IMR-90 (cell line): ENCODE data around the gene TENM3. TPM values are rescaled to one million over a fixed set of nuclear protein-coding genes. Genes with fewer than 3 reads are reported as not detected.

Source experiments
- ATAC-seq: fragments of 200-7000 bp; cut with Tn5 transposase; 2 replicates; pipeline ENCODE4 v1.9.1; 2020; ENCODE audit warnings: low read depth, mild to moderate bottlenecking, moderate library complexity
- BruUV-seq: library from RNA; stranded (reverse); fragments of 400-500 nt; replicated peaks from 2 replicates; lab custom pipeline; 2021; lab: Mats Ljungman, UMichigan
- CTCF ChIA-PET: fragments of 300-600 bp; formaldehyde crosslinking; extraction: SDS; loops from one replicate; lab custom pipeline; 2021; ENCODE audit warnings: antibody characterized with exemption; lab: Yijun Ruan, JAX
- POLR2A ChIA-PET: fragments of 300-600 bp; sonication (Branson Sonifier 250); formaldehyde crosslinking; loops from one replicate; lab custom pipeline; 2022; ENCODE audit warnings: antibody characterized with exemption; ENCODE audit not compliant: unreplicated experiment; lab: Charles Lee
- DNase-seq: peaks from one replicate; pipeline ENCODE4 v3.0.0; 2013
- H2AFZ ChIP-seq: replicated peaks from 2 replicates; pipeline ENCODE3; 2013; ENCODE audit warnings: low read length, mild to moderate bottlenecking; ENCODE audit not compliant: poor library complexity
- H2AK5ac ChIP-seq: 2 replicates; pipeline ENCODE4 v1.6.1; 2013; ENCODE audit warnings: low read depth, low read length, inconsistent platforms
- H2AK9ac ChIP-seq: replicated peaks from 2 replicates; pipeline ENCODE3; 2013; ENCODE audit warnings: mild to moderate bottlenecking, low read depth, low read length, moderate library complexity; ENCODE audit not compliant: poor library complexity
- H2BK120ac ChIP-seq: 2 replicates; pipeline ENCODE4 v1.6.1; 2013; ENCODE audit warnings: low read depth, low read length, inconsistent platforms
- H2BK15ac ChIP-seq: 3 replicates; pipeline ENCODE4 v1.6.1; 2013; ENCODE audit warnings: low read depth, low read length, inconsistent platforms
- H2BK20ac ChIP-seq: 2 replicates; pipeline ENCODE4 v1.6.1; 2013; ENCODE audit warnings: low read depth, mild to moderate bottlenecking, inconsistent platforms, low read length, moderate library complexity
- H2BK5ac ChIP-seq: 2 replicates; pipeline ENCODE4 v1.6.1; 2013; ENCODE audit warnings: mild to moderate bottlenecking, low read depth, low read length, inconsistent platforms; ENCODE audit not compliant: poor library complexity, severe bottlenecking
- H3K14ac ChIP-seq: replicated peaks from 2 replicates; pipeline ENCODE4 v1.6.1; 2013; ENCODE audit warnings: low read depth, low read length, inconsistent platforms
- H3K18ac ChIP-seq: 2 replicates; pipeline ENCODE4 v1.6.1; 2013; ENCODE audit warnings: low read depth, low read length, control low read depth
- H3K23ac ChIP-seq: 2 replicates; pipeline ENCODE4 v1.6.1; 2013; ENCODE audit warnings: low read depth, low read length, inconsistent platforms
- H3K27ac ChIP-seq: 2 replicates; pipeline ENCODE4 v1.5.1; 2013; ENCODE audit warnings: mild to moderate bottlenecking, control low read depth, low read length; ENCODE audit not compliant: insufficient read depth
- H3K27me3 ChIP-seq: 2 replicates; pipeline ENCODE4 v1.6.1; 2013; ENCODE audit warnings: low read length; ENCODE audit not compliant: control insufficient read depth, insufficient read depth
- H3K36me3 ChIP-seq: 2 replicates; pipeline ENCODE4 v1.6.1; 2013; ENCODE audit warnings: low read length, mixed read lengths; ENCODE audit not compliant: control insufficient read depth, insufficient read depth
- H3K4ac ChIP-seq: 2 replicates; pipeline ENCODE4 v1.6.1; 2013; ENCODE audit warnings: low read depth, low read length, inconsistent platforms
- H3K4me1 ChIP-seq: 2 replicates; pipeline ENCODE4 v1.6.1; 2013; ENCODE audit warnings: low read length, mixed read lengths; ENCODE audit not compliant: control insufficient read depth, insufficient read depth
- H3K4me2 ChIP-seq: 2 replicates; pipeline ENCODE4 v1.6.1; 2013; ENCODE audit warnings: low read depth, mild to moderate bottlenecking, control low read depth, low read length, moderate library complexity
- H3K4me3 ChIP-seq: 2 replicates; pipeline ENCODE4 v1.5.1; 2013; ENCODE audit warnings: low read depth, mild to moderate bottlenecking, control low read depth, low read length, moderate library complexity; ENCODE audit not compliant: insufficient read depth
- H3K56ac ChIP-seq: 2 replicates; pipeline ENCODE4 v1.6.1; 2013; ENCODE audit warnings: low read length, inconsistent platforms; ENCODE audit not compliant: insufficient read depth; ENCODE audit errors: extremely low read depth
- H3K79me1 ChIP-seq, 2 experiments: 2 replicates each; pipeline ENCODE4 v1.6.1; 2013; ENCODE audit warnings: low read length in 2 of 2, inconsistent platforms in 1 of 2, low read depth in 1 of 2
- H3K9ac ChIP-seq: 2 replicates; pipeline ENCODE4 v1.6.1; 2013; ENCODE audit warnings: low read depth, low read length, control low read depth
- H3K9me1 ChIP-seq: 2 replicates; pipeline ENCODE4 v1.6.1; 2013; ENCODE audit warnings: low read length, inconsistent platforms; ENCODE audit not compliant: insufficient read depth
- H3K9me3 ChIP-seq: 2 replicates; pipeline ENCODE4 v1.6.1; 2013; ENCODE audit warnings: low read length; ENCODE audit not compliant: control insufficient read depth, insufficient read depth
- H4K20me1 ChIP-seq: 2 replicates; pipeline ENCODE4 v1.6.1; 2013; ENCODE audit warnings: low read length, inconsistent platforms; ENCODE audit not compliant: insufficient read depth
- H4K5ac ChIP-seq: 2 replicates; pipeline ENCODE4 v1.6.1; 2013; ENCODE audit warnings: mild to moderate bottlenecking, low read depth, low read length, control low read depth
- H4K8ac ChIP-seq, 2 experiments: 2 replicates each; pipeline ENCODE4 v1.6.1; 2013; ENCODE audit warnings: low read depth in 2 of 2, low read length in 2 of 2, control low read depth in 1 of 2, inconsistent platforms in 1 of 2
- H4K91ac ChIP-seq: 2 replicates; pipeline ENCODE4 v1.6.1; 2013; ENCODE audit warnings: low read depth, low read length, inconsistent platforms; ENCODE audit not compliant: insufficient read depth
- BHLHE40 ChIP-seq: fragments of 150-350 bp; IDR thresholded peaks from 2 replicates; pipeline ENCODE4 v1.6.1; 2016; ENCODE audit warnings: mild to moderate bottlenecking, low read depth, low read length
- CHD1 ChIP-seq: IDR thresholded peaks from 2 replicates; pipeline ENCODE4 v1.6.1; 2012; ENCODE audit warnings: low read depth, low read length, improper control_type of control experiment
- ELK1 ChIP-seq: fragments of 150-350 bp; IDR thresholded peaks from 2 replicates; pipeline ENCODE4 v1.6.1; 2016; ENCODE audit warnings: low read depth, mild to moderate bottlenecking, low read length, moderate library complexity, borderline replicate concordance
- FOS ChIP-seq: fragments of 150-350 bp; IDR thresholded peaks from 2 replicates; pipeline ENCODE4 v1.6.1; 2016; ENCODE audit warnings: low read depth, low read length
- MAFK ChIP-seq: IDR thresholded peaks from 2 replicates; pipeline ENCODE4 v1.6.1; 2012; ENCODE audit warnings: low read depth, low read length, improper control_type of control experiment
- MAZ ChIP-seq: IDR thresholded peaks from 2 replicates; pipeline ENCODE4 v1.6.1; 2012; ENCODE audit warnings: low read depth, mild to moderate bottlenecking, low read length, improper control_type of control experiment, moderate library complexity, borderline replicate concordance
- MXI1 ChIP-seq: IDR thresholded peaks from 2 replicates; pipeline ENCODE4 v1.6.1; 2012; ENCODE audit warnings: low read depth, mild to moderate bottlenecking, low read length, moderate library complexity, borderline replicate concordance
- POLR2A ChIP-seq: IDR thresholded peaks from 2 replicates; pipeline ENCODE4 v1.6.1; 2012; ENCODE audit warnings: mild to moderate bottlenecking, low read depth, low read length
- RFX5 ChIP-seq: IDR thresholded peaks from 2 replicates; pipeline ENCODE4 v1.8.0; 2012; ENCODE audit warnings: low read depth, mild to moderate bottlenecking, low read length, moderate library complexity
- SMC3 ChIP-seq: fragments of 150-350 bp; IDR thresholded peaks from 2 replicates; pipeline ENCODE4 v1.6.1; 2016; ENCODE audit warnings: low read depth, mild to moderate bottlenecking, antibody characterized with exemption, low read length, moderate library complexity
- WGBS, 2 experiments: methylation state at CpG; one replicate each; pipeline versions ENCODE4 v1.1.5 to v1.1.7; 2013; ENCODE audit warnings: missing lambda C conversion rate in 2 of 2; ENCODE audit not compliant: insufficient read length in 1 of 2; ENCODE audit errors: extremely low coverage in 2 of 2; 5-methylcytosine and 5-hydroxymethylcytosine counted together
- dilution Hi-C: fragments of 300-500 bp; cut with HindIII; formaldehyde crosslinking; loops from one replicate; pipeline ENCODE4 v1.14.3; 2018; ENCODE audit warnings: low sequenced_read_pairs; ENCODE audit not compliant: unreplicated experiment
- in situ Hi-C: fragments of 300-500 bp; cut with MboI; formaldehyde crosslinking; loops from 3 replicates; pipeline ENCODE4 v1.14.3; 2019; ENCODE audit warnings: low sequenced_read_pairs, inconsistent platforms, mixed read lengths
- intact Hi-C: fragments of 100-400 bp; cut with micrococcal nuclease; formaldehyde crosslinking; loops from 2 replicates; pipeline ENCODE4 v1.10.0; 2022
- polyA plus RNA-seq, 3 experiments: library from polyadenylated mRNA; depleted of rRNA; stranded (reverse); fragments of >200 nt; gene quantifications; 2 replicates each; pipeline ENCODE4 v1.2.3, GENCODE V29; 2012; ENCODE audit warnings: low replicate concordance in 1 of 3
- total RNA-seq: library from RNA; depleted of rRNA; stranded (reverse); fragments of >200 nt; gene quantifications from 2 replicates; pipeline ENCODE4 v1.2.3, GENCODE V29; 2012
- TF ChIP-seq, protein P1 (sequence below): conservative IDR thresholded peaks from 2 replicates; pipeline ENCODE4 v1.5.1; 2012; ENCODE audit warnings: mild to moderate bottlenecking, low read depth, low read length, improper control_type of control experiment
- TF ChIP-seq, protein P2 (sequence below): fragments of 150-350 bp; IDR thresholded peaks from 2 replicates; pipeline ENCODE4 v1.6.1; 2017; ENCODE audit warnings: mild to moderate bottlenecking, antibody characterized with exemption, low read length, low read depth

TENM3 gene
- total and polyA plus RNA-seq, 2 of the 4 experiments (the other 2 are of a cell fraction): 29.9 to 173 TPM

- Histone ChIP-seq H3K4me3 (no peak overlapping the region), H3K27ac (no peak overlapping the region), H2BK20ac (no peak overlapping the region), H3K27me3 (no peaks in the 10 kb centered on the region), H4K20me1 (no peaks in the 10 kb centered on the region), H2AK9ac (no peak overlapping the region), H3K18ac (no peak overlapping the region), H2AFZ (no peak overlapping the region), H3K4ac (no peak overlapping the region), H4K5ac (no peak overlapping the region), H2AK5ac (no peak overlapping the region), H3K9ac (no peak overlapping the region), H2BK15ac (no peak overlapping the region), H3K4me1 (peaks cover 2% of the 10 kb centered on the region; the same call in 1 of the 2 replicates), H3K23ac (no peak overlapping the region), H3K56ac (no peak overlapping the region), H3K9me1 (no peaks in the 10 kb centered on the region), H2BK5ac (no peak overlapping the region), H3K14ac (no peak overlapping the region), H4K91ac (no peak overlapping the region), H4K8ac (no peak overlapping the region), H3K9me3 (no peaks in the 10 kb centered on the region), H2BK120ac (no peak overlapping the region), H3K36me3 (no peaks in the 10 kb centered on the region), H3K79me1 (no peaks in the 10 kb centered on the region), H3K4me2 (no peak overlapping the region)
- WGBS, 2 experiments: 75% methylated on average over 4 of the region's 8 CpGs; no CpG with 5 or more reads in 1 of the 2 experiments
- DNase-seq (no peak), ATAC-seq (no peak)
- dilution Hi-C loops (no loop called here), intact Hi-C loops (no loop called here), in situ Hi-C loops (loop anchor here (10.0 kb wide), 1 partner anchor 285 kb away; no protein-coding TSS in a partner anchor)
- ChIA-PET POLR2A (no interaction called here), CTCF (no interaction called here)
- no peak for TF ChIP-seq POLR2A
- no peak for TF ChIP-seq CHD1
- no peak for TF ChIP-seq RFX5
- no peak for TF ChIP-seq ELK1
- TF ChIP-seq FOS: no peak
- TF ChIP-seq MAFK: no peak
- TF ChIP-seq, protein P1, sequence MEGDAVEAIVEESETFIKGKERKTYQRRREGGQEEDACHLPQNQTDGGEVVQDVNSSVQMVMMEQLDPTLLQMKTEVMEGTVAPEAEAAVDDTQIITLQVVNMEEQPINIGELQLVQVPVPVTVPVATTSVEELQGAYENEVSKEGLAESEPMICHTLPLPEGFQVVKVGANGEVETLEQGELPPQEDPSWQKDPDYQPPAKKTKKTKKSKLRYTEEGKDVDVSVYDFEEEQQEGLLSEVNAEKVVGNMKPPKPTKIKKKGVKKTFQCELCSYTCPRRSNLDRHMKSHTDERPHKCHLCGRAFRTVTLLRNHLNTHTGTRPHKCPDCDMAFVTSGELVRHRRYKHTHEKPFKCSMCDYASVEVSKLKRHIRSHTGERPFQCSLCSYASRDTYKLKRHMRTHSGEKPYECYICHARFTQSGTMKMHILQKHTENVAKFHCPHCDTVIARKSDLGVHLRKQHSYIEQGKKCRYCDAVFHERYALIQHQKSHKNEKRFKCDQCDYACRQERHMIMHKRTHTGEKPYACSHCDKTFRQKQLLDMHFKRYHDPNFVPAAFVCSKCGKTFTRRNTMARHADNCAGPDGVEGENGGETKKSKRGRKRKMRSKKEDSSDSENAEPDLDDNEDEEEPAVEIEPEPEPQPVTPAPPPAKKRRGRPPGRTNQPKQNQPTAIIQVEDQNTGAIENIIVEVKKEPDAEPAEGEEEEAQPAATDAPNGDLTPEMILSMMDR: no peak
- TF ChIP-seq SMC3: no peak
- TF ChIP-seq, protein P2, sequence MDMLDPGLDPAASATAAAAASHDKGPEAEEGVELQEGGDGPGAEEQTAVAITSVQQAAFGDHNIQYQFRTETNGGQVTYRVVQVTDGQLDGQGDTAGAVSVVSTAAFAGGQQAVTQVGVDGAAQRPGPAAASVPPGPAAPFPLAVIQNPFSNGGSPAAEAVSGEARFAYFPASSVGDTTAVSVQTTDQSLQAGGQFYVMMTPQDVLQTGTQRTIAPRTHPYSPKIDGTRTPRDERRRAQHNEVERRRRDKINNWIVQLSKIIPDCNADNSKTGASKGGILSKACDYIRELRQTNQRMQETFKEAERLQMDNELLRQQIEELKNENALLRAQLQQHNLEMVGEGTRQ: no peak
- no peak for TF ChIP-seq BHLHE40
- no peak for TF ChIP-seq MXI1
- no peak for TF ChIP-seq MAZ
- no TSS peak for BruUV-seq
Measured at GRCh38 chr4:182429896-182430295, 186.7 kb downstream of the TENM3 start.
